Esophagus muscularis mucosa (tissue), 4 donors: ENCODE results near the gene SLC25A11.

Experiments used
- EP300 ChIP-seq: sonication (generic); formaldehyde crosslinking; IDR thresholded peaks from one replicate; pipeline ENCODE4 v1.6.1; 2017; ENCODE audit warnings: antibody characterized with exemption
- POLR2A ChIP-seq: fragments of 450-650 bp; IDR thresholded peaks from one replicate; pipeline ENCODE4 v1.6.1; 2017; ENCODE audit warnings: antibody characterized with exemption, moderate library complexity, mild to moderate bottlenecking, low read depth
- POLR2AphosphoS5 ChIP-seq, 2 donors: sonication (generic); formaldehyde crosslinking; IDR thresholded peaks; one replicate each; pipeline ENCODE4 v1.6.1; 2017; ENCODE audit warnings: antibody characterized with exemption in 2 of 2
- TF ChIP-seq, protein P1 (sequence below), 3 experiments: fragments of 200-600 bp in 2 of 3; fragments of 450-650 bp in 1 of 3; sonication (generic) in 2 of 3; IDR thresholded peaks; one replicate each; pipeline ENCODE4 v1.5.1; 2017 to 2019; ENCODE audit warnings: antibody characterized with exemption in 3 of 3, mild to moderate bottlenecking in 2 of 3, moderate library complexity in 1 of 3

DNA sequence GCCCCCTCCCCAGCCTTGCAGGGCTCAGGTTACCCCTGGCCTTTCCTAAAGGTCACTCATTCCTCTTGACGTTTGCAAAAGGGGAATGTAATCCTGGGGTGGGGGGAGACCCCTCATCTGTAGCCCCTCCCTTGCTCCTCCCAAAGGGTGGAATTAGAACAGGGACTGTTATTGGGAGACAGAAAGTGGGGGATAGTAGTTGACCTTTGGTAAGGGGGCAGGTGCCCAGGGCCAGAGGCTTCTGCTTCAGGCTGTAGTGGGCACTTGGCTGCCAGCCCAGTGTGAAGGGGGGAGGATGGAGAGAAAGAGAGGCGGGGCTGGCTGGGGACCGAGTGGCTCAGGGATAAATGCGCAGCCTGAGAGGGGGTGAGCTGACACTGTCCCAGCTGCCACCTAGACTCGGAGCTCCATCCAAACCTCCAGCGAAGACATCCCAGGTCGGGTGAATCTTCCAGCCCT is 10.9 kb upstream of the SLC25A11 start, which contains the start of gene ENO3:
- TF ChIP-seq, protein P1, sequence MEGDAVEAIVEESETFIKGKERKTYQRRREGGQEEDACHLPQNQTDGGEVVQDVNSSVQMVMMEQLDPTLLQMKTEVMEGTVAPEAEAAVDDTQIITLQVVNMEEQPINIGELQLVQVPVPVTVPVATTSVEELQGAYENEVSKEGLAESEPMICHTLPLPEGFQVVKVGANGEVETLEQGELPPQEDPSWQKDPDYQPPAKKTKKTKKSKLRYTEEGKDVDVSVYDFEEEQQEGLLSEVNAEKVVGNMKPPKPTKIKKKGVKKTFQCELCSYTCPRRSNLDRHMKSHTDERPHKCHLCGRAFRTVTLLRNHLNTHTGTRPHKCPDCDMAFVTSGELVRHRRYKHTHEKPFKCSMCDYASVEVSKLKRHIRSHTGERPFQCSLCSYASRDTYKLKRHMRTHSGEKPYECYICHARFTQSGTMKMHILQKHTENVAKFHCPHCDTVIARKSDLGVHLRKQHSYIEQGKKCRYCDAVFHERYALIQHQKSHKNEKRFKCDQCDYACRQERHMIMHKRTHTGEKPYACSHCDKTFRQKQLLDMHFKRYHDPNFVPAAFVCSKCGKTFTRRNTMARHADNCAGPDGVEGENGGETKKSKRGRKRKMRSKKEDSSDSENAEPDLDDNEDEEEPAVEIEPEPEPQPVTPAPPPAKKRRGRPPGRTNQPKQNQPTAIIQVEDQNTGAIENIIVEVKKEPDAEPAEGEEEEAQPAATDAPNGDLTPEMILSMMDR (IDR thresholded peaks at IDR 0.05) = no peak
- TF ChIP-seq POLR2AphosphoS5 (IDR thresholded peaks at IDR 0.05) (no peak), POLR2A (no peak), EP300 (no peak)
